Activated CD4-positive, alpha-beta T cell treated with anti-CD3 and anti-CD28 coated beads, Interleukin-2, amount 50 U/mL, for 1 hour (primary cell): ENCODE data around the gene ZNF646.

Experiments used
- DNase-seq: peaks from one replicate; pipeline ENCODE4 v3.0.0-alpha.2; 2020

ZNF646 gene

GRCh38 chr16:31110106-31111034, 36.1 kb downstream of the ZNF646 start:
- DNase-seq: no peak

- DNase-seq: no peak
Measured at GRCh38 chr16:31111881-31112466, 37.8 kb downstream of the ZNF646 start.

GRCh38 chr16:31112711-31113110, 38.5 kb downstream of the ZNF646 start:
- no peak for DNase-seq

DNA sequence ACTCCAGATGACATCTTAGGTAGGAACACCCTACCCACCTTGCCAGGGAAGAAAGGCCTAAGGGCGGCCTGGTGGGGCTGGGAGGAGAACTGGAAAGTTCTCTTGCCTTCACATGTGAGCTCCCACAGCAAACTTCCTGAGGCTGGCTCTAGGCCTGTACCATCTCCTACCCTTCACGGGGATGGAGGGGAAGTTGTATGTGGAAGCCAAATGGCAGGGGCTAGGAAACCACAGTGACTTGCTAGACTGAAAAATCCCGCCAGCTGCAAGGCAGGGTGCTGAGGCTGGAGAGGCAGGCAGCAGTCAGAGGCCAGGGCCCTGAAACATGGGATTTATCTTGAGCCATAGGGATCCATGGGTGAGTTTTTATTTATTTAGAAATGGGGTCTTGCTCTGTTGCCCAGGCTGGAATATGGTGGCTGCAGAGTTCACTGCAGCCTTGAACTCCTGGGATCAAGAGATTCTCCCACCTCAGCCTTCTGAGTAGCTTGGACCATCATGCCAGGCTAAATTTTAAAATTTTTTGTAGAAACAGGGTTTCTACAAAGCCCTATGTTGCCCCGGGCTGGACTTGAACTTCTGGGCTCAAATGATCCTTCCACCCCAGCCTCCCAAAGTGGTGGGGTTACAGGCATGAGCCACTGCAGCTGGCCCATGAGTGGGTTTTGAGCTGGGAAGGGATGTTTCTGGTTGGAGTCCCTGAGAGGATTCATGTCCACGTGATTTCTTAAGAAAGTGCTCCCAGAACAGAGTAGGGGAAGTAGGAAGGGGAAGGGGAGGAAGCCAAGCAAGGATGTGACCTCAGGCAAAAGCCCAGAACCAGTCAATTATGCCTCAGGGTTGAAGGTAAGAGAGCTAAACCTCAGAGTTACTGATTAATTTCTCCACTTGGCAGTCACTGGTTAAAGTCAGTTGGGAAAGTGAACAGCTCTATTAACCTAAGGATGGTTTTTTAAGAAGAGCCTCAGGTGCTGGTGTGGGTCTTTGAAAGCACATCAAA, 39.2 kb downstream of the ZNF646 start:
- no peak for DNase-seq

GRCh38 chr16:31114468-31114867, 40.2 kb downstream of the ZNF646 start:
- no peak for DNase-seq

DNA sequence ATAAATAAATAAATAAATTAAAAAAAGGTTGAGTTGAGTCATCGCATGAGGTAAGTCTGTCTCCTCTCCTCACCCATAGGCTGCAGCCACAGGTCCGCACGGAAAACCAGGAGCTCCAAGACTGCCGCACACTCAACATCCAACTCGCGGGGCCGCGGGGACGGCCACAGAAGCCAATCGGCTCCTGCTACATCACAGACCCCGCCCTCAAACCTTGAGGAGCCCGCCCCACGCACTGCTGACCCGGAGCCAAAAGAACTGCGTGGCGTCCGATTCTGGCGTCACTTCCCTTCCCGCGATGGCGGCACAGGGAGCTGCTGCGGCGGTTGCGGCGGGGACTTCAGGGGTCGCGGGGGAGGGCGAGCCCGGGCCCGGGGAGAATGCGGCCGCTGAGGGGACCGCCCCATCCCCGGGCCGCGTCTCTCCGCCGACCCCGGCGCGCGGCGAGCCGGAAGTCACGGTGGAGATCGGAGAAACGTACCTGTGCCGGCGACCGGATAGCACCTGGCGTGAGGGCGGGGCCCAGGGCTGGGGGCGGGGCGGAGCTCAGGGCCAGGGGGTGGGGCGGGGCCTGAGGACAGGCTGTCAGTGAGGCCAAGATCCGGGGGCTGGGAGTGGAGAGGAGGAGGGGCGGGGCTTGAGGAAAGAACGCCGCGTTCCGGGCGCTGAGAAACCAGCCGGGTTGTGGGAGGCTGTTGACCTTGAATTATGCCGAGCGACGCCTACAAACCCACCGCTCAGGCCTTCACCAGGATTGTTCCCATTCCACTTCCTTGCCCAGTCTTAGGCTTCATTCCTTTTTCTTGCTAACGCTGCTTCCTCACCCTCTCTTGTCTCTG, 43.4 kb downstream of the ZNF646 start, which contains the start of gene KAT8:
Gene KAT8 (plus strand): TSS at position 281 of the 839 bp plus-strand sequence. CDS start 18 bp downstream, at position 299.
- peak; percentile 96 for DNase-seq

DNA sequence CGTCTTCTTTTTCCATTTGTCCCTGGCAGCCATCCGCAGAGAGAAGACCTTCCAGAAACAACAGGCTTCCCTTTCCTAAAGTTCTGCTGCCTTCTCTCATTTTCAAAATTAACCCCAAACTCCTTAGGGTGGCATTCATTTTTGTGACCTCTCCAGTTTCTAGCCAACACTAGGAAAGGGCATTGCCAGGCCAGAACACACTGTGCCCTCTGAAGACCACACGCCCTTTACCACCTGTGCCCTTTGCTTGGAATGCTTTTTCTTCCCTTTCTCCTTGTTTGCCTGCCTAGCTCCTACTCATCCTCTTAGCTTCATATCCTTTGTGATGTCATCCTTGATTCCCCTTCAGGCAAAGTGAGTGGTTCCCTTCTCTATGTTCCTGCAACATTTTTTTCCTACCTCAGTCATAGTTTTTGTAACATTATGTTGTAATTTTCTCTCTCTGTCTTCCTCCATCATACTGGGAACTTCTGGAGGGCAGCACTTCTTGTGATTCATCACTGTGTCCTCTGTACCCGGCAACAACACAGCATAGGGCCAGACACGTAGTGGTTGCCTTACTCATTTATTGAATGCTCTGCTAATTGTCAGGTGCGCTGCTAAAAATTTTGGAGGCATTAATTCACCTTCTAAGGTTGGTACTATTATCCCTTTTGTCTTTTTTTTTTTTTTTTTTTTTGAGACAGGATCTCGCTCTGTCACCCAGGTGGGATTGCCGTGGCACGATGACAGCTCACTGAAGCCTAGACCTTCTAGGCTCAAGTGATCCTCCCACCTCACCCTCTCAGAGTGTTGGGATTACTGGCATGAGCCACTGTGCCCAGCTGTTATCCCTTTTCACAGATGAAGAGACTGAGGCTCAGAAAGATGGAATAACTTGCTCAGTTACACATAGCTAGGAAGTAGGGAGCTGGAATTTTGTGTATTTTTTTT, 44.3 kb downstream of the ZNF646 start:
- no peak for DNase-seq

- no peak for DNase-seq
Measured at GRCh38 chr16:31120129-31120528, 45.9 kb downstream of the ZNF646 start.

GRCh38 chr16:31125844-31126243, 51.6 kb downstream of the ZNF646 start:
- no peak for DNase-seq

GRCh38 chr16:31127182-31127581, 53.0 kb downstream of the ZNF646 start:
- DNase-seq: no peak

GRCh38 chr16:31128711-31129567, 54.7 kb downstream of the ZNF646 start:
- no peak for DNase-seq

DNA sequence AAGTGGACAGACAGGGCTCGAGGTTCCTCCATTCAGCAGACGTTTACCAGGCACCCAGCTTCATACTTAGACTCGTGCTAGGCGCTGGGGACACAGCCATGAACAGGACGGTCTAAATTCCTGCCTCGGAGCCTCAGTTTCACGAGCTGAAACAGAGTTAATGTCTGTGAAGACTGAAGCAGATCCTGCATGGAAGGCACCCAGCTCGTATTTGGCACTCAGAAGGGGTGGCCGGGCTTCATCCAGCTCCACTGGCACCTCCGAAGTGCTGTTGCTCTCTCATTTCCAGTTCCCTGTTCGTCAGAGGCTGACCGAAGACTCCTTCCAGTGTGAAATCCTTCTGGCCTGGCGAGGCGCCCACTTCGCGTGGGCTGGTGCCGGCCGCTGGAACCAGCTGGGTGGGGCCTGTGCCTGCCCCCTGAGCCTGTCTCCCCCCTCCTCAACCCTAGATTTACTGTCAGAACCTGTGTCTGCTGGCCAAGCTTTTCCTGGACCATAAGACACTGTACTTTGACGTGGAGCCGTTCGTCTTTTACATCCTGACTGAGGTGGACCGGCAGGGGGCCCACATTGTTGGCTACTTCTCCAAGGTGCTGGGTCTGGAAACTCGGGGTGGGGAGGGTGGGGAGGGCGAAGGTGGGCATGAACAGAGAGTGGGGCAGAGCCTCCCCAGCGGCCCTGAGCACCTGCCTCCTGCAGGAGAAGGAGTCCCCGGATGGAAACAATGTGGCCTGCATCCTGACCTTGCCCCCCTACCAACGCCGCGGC, 55.5 kb downstream of the ZNF646 start:
- DNase-seq: no peak

- no peak for DNase-seq
Measured at GRCh38 chr16:31130336-31130891, 56.2 kb downstream of the ZNF646 start.

GRCh38 chr16:31130899-31131298, 56.7 kb downstream of the ZNF646 start:
- no peak for DNase-seq

GRCh38 chr16:31131416-31131815, 57.2 kb downstream of the ZNF646 start:
- no peak for DNase-seq

DNA sequence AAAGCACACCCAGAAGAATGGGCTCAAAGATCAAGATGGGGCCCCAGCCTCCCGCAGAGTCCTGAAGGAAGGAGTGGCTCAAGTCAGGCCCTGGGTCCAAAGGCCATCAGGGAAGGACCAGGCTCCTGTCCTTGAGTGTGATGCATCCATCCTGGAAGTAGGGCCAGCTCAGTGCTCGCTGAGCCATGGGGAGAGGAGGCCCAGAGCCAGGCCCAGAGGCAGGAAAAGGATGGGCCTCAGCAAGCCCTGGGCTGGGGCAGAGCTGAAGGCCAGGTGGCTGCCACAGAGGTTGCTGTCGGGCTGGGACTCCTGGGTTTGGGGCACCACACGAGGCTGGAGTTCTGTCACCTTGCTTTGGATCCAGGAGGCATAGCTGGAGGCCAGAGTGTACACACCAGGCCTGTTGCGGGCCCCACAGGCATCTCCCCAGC, 57.6 kb downstream of the ZNF646 start:
- no peak for DNase-seq

DNA sequence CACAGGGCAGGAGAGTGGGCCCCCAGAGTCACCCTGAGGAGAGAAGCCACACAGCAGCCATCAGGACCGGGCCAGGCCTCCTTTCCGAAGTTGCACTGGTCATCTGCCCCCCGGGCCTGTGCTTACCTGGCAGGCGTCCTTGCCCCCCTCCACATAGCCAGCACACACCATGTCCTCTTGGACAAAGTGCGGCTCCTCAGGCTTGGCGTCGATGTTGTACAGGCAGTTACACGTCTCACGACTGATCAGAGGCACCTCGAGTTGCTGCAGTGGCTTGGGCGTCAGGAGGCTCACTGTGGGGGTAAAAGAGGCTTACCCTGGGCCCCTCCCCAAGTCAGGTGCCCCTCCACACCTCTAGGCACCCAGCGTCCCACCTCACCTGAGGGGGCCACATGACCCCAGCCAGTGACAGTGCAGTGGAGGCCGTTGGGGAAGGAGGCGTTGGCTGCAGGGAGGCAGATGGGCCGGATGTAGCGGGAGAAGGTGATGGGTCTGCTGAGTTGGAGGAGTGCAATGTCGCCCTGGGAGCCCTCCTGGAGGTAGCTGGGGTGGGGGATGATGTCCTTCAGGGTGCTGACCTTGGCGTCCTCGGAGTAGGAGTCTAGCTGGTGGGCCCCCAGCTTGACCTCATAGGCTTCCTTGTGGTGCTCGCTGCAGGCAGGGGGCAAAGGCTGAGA, 58.2 kb downstream of the ZNF646 start:
- no peak for DNase-seq

DNA sequence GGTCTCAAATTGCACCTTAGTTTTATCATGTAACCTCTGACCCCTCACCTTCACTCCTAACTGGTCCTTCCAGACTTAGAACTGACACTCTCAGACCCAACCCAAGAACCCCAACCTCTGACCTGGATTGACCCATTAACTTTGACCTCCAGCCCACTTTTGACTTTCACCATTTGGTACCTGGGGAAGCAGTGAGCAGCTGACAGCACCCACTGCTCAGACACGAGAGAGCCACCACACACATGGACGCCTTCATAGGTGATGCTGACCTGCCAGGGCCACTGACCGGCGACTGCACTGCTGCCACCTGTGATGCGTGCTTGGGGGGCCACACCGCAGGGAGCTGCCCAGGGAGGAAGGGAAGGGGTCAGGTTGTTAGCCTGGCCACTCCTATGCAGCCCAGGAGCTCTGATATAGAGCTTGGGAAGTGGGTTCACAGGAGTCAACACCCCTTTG, 58.9 kb downstream of the ZNF646 start:
- no peak for DNase-seq
